K562 (cell line): ENCODE data around the gene KRTAP5-7. TPM values are rescaled to one million over a fixed set of nuclear protein-coding genes. Genes with fewer than 3 reads are reported as not detected.

ENCODE experiments used
- ATAC-seq: fragments of 200-7000 bp; cut with Tn5 transposase; 3 replicates; pipeline ENCODE4 v1.9.1; 2020; ENCODE audit warnings: moderate library complexity
- BruUV-seq: library from RNA; stranded (reverse); fragments of 400-500 nt; replicated peaks from 2 replicates; lab custom pipeline; 2021; lab: Mats Ljungman, UMichigan
- CTCF ChIA-PET: fragments of 300-600 bp; formaldehyde crosslinking; extraction: SDS; loops from one replicate; lab custom pipeline; 2021; ENCODE audit warnings: low intra/inter-chr PET ratio; lab: Yijun Ruan, JAX
- POLR2A ChIA-PET: fragments of 300-600, 350-650 bp; sonication (Branson Sonifier 250); formaldehyde crosslinking; extraction: SDS; loops from one replicate; lab custom pipeline; 2021; ENCODE audit warnings: antibody characterized with exemption, inconsistent platforms; lab: Yijun Ruan, JAX
- DNase-seq, 4 experiments: peaks; one replicate each; pipeline versions ENCODE4 v3.0.0 to v3.0.0-alpha.2; 2011 to 2018; ENCODE audit warnings: low spot score in 3 of 4, mixed read lengths in 3 of 4; ENCODE audit errors: extremely low read depth in 1 of 4
- FAIRE-seq: peaks from 2 replicates; lab custom pipeline; 2011; peaks lifted over from hg19 to GRCh38; lab: Jason Lieb, UNC
- H2AFZ ChIP-seq: 2 replicates; pipeline ENCODE4 v1.6.0; 2011; ENCODE audit warnings: low read depth, low read length, control low read depth, inconsistent platforms
- H3K27ac ChIP-seq: fragments of 200-600 bp; 3 replicates; pipeline ENCODE4 v1.8.0; 2011; ENCODE audit warnings: low read depth, mild to moderate bottlenecking, control low read depth, inconsistent platforms, low read length, moderate library complexity, mixed read lengths; ENCODE audit errors: extremely low read depth
- H3K27me3 ChIP-seq, 2 experiments: fragments of 300-600 bp in 1 of 2; 2 replicates in 1 of 2; 3 replicates in 1 of 2; pipeline versions ENCODE4 v1.6.0 to v1.8.0; 2011; ENCODE audit warnings: inconsistent platforms in 2 of 2, low read length in 2 of 2, mild to moderate bottlenecking in 1 of 2, mixed read lengths in 1 of 2, moderate library complexity in 1 of 2; ENCODE audit not compliant: control insufficient read depth in 2 of 2, insufficient read depth in 2 of 2
- H3K36me3 ChIP-seq: fragments of 300-600 bp; 3 replicates; pipeline ENCODE4 v1.8.0; 2011; ENCODE audit warnings: mild to moderate bottlenecking, low read length, inconsistent platforms; ENCODE audit not compliant: control insufficient read depth, insufficient read depth
- H3K4me1 ChIP-seq, 2 experiments: fragments of 200-600 bp in 1 of 2; replicated peaks in 1 of 2; 2 replicates in 1 of 2; 3 replicates in 1 of 2; pipeline versions ENCODE4 v1.5.1 to v1.8.0; 2011; ENCODE audit warnings: inconsistent platforms in 2 of 2, low read length in 2 of 2, mild to moderate bottlenecking in 1 of 2, mixed read lengths in 1 of 2, moderate library complexity in 1 of 2; ENCODE audit not compliant: control insufficient read depth in 2 of 2, insufficient read depth in 2 of 2
- H3K4me2 ChIP-seq: 2 replicates; pipeline ENCODE4 v1.6.1; 2011; ENCODE audit warnings: low read length, control low read depth, inconsistent platforms, mixed read lengths; ENCODE audit not compliant: insufficient read depth
- H3K4me3 ChIP-seq: fragments of 200-600 bp; sonication (generic), shearing (Covaris generic); 2 replicates; pipeline ENCODE4 v1.5.1; 2016; ENCODE audit warnings: control low read depth, inconsistent platforms
- H3K79me2 ChIP-seq: fragments of 200-600 bp; 3 replicates; pipeline ENCODE4 v1.8.0; 2011; ENCODE audit warnings: low read length, inconsistent platforms; ENCODE audit not compliant: control insufficient read depth, insufficient read depth
- H3K9ac ChIP-seq, 2 experiments: 2 replicates each; pipeline versions ENCODE4 v1.6.0 to v1.6.1; 2011; ENCODE audit warnings: low read depth in 2 of 2, low read length in 2 of 2, control low read depth in 1 of 2, inconsistent platforms in 1 of 2, mild to moderate bottlenecking in 1 of 2, mixed read lengths in 1 of 2; ENCODE audit not compliant: insufficient read depth in 1 of 2
- H3K9me1 ChIP-seq: one replicate; pipeline ENCODE4 v1.6.0; 2011; ENCODE audit warnings: inconsistent platforms, mild to moderate bottlenecking, low read length, moderate library complexity; ENCODE audit not compliant: control insufficient read depth, insufficient read depth
- H3K9me3 ChIP-seq: replicated peaks from 2 replicates; pipeline ENCODE4 v1.5.1; 2011; ENCODE audit warnings: low read depth, low read length, inconsistent platforms; ENCODE audit not compliant: control insufficient read depth, insufficient read depth
- H4K20me1 ChIP-seq: replicated peaks from 2 replicates; pipeline ENCODE4 v1.6.1; 2011; ENCODE audit warnings: low read length, inconsistent platforms, mixed read lengths; ENCODE audit not compliant: control insufficient read depth, insufficient read depth
- DMBX1 ChIP-seq: fragments of 250-450 bp; sonication (Bioruptor Pico); IDR thresholded peaks from 2 replicates; pipeline ENCODE4 v1.8.0; 2022; ENCODE audit warnings: inconsistent platforms, mild to moderate bottlenecking, moderate library complexity, borderline replicate concordance
- GABPB2 ChIP-seq: fragments of 250-450 bp; sonication (Bioruptor Pico); conservative IDR thresholded peaks from 2 replicates; pipeline ENCODE4 v1.5.1; 2021; ENCODE audit warnings: mild to moderate bottlenecking
- GTF2A2 ChIP-seq: IDR thresholded peaks from 2 replicates; pipeline ENCODE4 v1.6.1; 2016; ENCODE audit warnings: mild to moderate bottlenecking, missing genetic modification characterization, missing compliant biosample characterization
- HNRNPK ChIP-seq: fragments of 200-400 bp; formaldehyde crosslinking; IDR thresholded peaks from one replicate; pipeline ENCODE4 v1.6.1; 2018; ENCODE audit warnings: mild to moderate bottlenecking, low read depth, low read length; ENCODE audit not compliant: poor library complexity, severe bottlenecking
- LARP7 ChIP-seq: fragments of 450-650 bp; IDR thresholded peaks from 2 replicates; pipeline ENCODE4 v1.6.1; 2016
- PHB2 ChIP-seq: fragments of 450-650 bp; IDR thresholded peaks from 2 replicates; pipeline ENCODE4 v1.6.1; 2017; ENCODE audit warnings: low read depth
- SRF ChIP-seq, 2 experiments: fragments of 250-450, 450-650 bp in 1 of 2; sonication (Bioruptor Pico) in 1 of 2; sonication (generic) in 1 of 2; formaldehyde crosslinking; IDR thresholded peaks; 2 replicates each; pipeline versions ENCODE4 v1.5.0 to v1.5.1; 2020 to 2022; ENCODE audit warnings: mild to moderate bottlenecking in 1 of 2, missing genetic modification reagents in 1 of 2
- TFAM ChIP-seq: fragments of 250-450 bp; sonication (Bioruptor Pico); conservative IDR thresholded peaks from 2 replicates; pipeline ENCODE4 v1.5.0; 2021; ENCODE audit warnings: mild to moderate bottlenecking, moderate library complexity
- ZNF140 ChIP-seq: fragments of 250-450 bp; sonication (Bioruptor Pico); IDR thresholded peaks from 2 replicates; pipeline ENCODE4 v1.8.0; 2021; ENCODE audit warnings: moderate library complexity, mild to moderate bottlenecking, inconsistent platforms
- ZNF511 ChIP-seq: sonication (generic); formaldehyde crosslinking; IDR thresholded peaks from 2 replicates; pipeline ENCODE4 v1.8.0; 2022; ENCODE audit warnings: mild to moderate bottlenecking, missing genetic modification reagents
- ZNF695 ChIP-seq: fragments of 450-650 bp; formaldehyde crosslinking; IDR thresholded peaks from 2 replicates; pipeline ENCODE4 v1.4.0; 2020; ENCODE audit warnings: mild to moderate bottlenecking, moderate library complexity
- ZNF766 ChIP-seq: fragments of 200-800 bp; sonication (Bioruptor generic); conservative IDR thresholded peaks from 2 replicates; pipeline ENCODE4 v1.6.1; 2016; ENCODE audit warnings: missing genetic modification characterization, missing compliant biosample characterization
- in situ Hi-C: fragments of 300-500 bp; cut with MboI; formaldehyde crosslinking; loops from 4 replicates; pipeline ENCODE4 v1.15.0; 2018; ENCODE audit warnings: inconsistent platforms, mixed read lengths
- intact Hi-C: fragments of 100-400 bp; cut with micrococcal nuclease; formaldehyde crosslinking; loops from 2 replicates; pipeline ENCODE4 v1.14.2; 2022
- polyA plus RNA-seq, 8 experiments: library from polyadenylated mRNA; depleted of rRNA in 4 of 8; stranded (reverse) in 5 of 8; unstranded in 3 of 8; fragments of >200 nt; fragmentation: Nextera tagmentation in 2 of 8; fragmentation: Illumina TruSeq in 1 of 8; extraction: Ambion mirVana in 2 of 8; extraction: Trizol in 1 of 8; gene quantifications; 2 replicates each; pipeline versions ENCODE4 v1.2.1 to v1.2.3, GENCODE V29; 2011 to 2014; ENCODE audit warnings: inconsistent platforms in 1 of 8, missing spikeins in 1 of 8
- total RNA-seq, 7 experiments: library from RNA; depleted of rRNA in 6 of 7; stranded (reverse); fragments of >200 nt in 6 of 7; fragmentation: Illumina TruSeq in 2 of 7; extraction: Trizol in 2 of 7; gene quantifications; 2 replicates each; pipeline versions ENCODE4 v1.2.1 to v1.2.3, GENCODE V29; 2011 to 2021; ENCODE audit warnings: low replicate concordance in 1 of 7
- TF ChIP-seq, protein P1 (sequence below): fragments of 250-450 bp; sonication (Bioruptor Pico); IDR thresholded peaks from 2 replicates; pipeline ENCODE4 v1.4.0; 2020; ENCODE audit warnings: borderline replicate concordance
- TF ChIP-seq, protein P2 (sequence below): fragments of 250-450 bp; sonication (Bioruptor Pico); IDR thresholded peaks from 2 replicates; pipeline ENCODE4 v1.5.0; 2021
- TF ChIP-seq, protein P3 (sequence below): fragments of 250-450 bp; sonication (Bioruptor Pico); IDR thresholded peaks from 2 replicates; pipeline ENCODE4 v1.5.1; 2021; ENCODE audit warnings: mild to moderate bottlenecking
- TF ChIP-seq, protein P4 (sequence below): sonication (generic); formaldehyde crosslinking; IDR thresholded peaks from 2 replicates; pipeline ENCODE4 v1.8.1; 2022; ENCODE audit warnings: missing genetic modification reagents

Gene KRTAP5-7
- total and polyA plus RNA-seq, 9 of the 15 experiments (the other 6 are each of a cell fraction or from before 2014, with no cell fraction given) = not detected

- peaks cover 3 to 23% of the 10 kb centered on the region in 2 experiments; a peak in 4 of 5 replicates for H3K27me3 ChIP-seq
- DNase-seq = no peak
- TF ChIP-seq, protein P1, sequence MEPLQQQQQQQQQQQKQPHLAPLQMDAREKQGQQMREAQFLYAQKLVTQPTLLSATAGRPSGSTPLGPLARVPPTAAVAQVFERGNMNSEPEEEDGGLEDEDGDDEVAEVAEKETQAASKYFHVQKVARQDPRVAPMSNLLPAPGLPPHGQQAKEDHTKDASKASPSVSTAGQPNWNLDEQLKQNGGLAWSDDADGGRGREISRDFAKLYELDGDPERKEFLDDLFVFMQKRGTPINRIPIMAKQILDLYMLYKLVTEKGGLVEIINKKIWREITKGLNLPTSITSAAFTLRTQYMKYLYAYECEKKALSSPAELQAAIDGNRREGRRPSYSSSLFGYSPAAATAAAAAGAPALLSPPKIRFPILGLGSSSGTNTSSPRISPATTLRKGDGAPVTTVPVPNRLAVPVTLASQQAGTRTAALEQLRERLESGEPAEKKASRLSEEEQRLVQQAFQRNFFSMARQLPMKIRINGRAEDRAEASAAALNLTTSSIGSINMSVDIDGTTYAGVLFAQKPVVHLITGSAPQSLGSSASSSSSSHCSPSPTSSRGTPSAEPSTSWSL (CRISPR knock-in tag) = no peak
- no peak for TF ChIP-seq GABPB2 (CRISPR knock-in tag)
- no peak for TF ChIP-seq ZNF766
- TF ChIP-seq PHB2 = no peak
- TF ChIP-seq, protein P2, sequence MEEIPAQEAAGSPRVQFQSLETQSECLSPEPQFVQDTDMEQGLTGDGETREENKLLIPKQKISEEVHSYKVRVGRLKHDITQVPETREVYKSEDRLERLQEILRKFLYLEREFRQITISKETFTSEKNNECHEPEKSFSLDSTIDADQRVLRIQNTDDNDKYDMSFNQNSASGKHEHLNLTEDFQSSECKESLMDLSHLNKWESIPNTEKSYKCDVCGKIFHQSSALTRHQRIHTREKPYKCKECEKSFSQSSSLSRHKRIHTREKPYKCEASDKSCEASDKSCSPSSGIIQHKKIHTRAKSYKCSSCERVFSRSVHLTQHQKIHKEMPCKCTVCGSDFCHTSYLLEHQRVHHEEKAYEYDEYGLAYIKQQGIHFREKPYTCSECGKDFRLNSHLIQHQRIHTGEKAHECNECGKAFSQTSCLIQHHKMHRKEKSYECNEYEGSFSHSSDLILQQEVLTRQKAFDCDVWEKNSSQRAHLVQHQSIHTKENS (CRISPR knock-in tag) = no peak
- TF ChIP-seq, protein P3, sequence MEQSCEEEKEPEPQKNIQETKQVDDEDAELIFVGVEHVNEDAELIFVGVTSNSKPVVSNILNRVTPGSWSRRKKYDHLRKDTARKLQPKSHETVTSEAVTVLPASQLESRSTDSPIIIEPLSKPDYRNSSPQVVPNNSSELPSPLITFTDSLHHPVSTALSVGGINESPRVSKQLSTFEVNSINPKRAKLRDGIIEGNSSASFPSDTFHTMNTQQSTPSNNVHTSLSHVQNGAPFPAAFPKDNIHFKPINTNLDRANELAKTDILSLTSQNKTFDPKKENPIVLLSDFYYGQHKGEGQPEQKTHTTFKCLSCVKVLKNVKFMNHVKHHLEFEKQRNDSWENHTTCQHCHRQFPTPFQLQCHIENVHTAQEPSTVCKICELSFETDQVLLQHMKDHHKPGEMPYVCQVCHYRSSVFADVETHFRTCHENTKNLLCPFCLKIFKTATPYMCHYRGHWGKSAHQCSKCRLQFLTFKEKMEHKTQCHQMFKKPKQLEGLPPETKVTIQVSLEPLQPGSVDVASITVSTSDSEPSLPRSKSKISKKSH (CRISPR knock-in tag) = no peak
- no peak for TF ChIP-seq DMBX1
- no peak for TF ChIP-seq ZNF695 (CRISPR knock-in tag)
- no peak for TF ChIP-seq HNRNPK
- TF ChIP-seq GTF2A2 (tag) = no peak
- TF ChIP-seq ZNF140 = no peak
- TF ChIP-seq SRF (CRISPR knock-in tag; IDR thresholded peaks at IDR 0.05) = no peak
- no peak for TF ChIP-seq LARP7
- TF ChIP-seq TFAM (CRISPR knock-in tag) = no peak
- TF ChIP-seq, protein P4, sequence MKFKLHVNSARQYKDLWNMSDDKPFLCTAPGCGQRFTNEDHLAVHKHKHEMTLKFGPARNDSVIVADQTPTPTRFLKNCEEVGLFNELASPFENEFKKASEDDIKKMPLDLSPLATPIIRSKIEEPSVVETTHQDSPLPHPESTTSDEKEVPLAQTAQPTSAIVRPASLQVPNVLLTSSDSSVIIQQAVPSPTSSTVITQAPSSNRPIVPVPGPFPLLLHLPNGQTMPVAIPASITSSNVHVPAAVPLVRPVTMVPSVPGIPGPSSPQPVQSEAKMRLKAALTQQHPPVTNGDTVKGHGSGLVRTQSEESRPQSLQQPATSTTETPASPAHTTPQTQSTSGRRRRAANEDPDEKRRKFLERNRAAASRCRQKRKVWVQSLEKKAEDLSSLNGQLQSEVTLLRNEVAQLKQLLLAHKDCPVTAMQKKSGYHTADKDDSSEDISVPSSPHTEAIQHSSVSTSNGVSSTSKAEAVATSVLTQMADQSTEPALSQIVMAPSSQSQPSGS (CRISPR knock-in tag) = no peak
- no peak for TF ChIP-seq ZNF511 (CRISPR knock-in tag)
Observed at GRCh38 chr11:71557257-71557656, 30.2 kb downstream of the KRTAP5-7 start.

More at GRCh38 chr11:71557257-71557656, 30.2 kb downstream of the KRTAP5-7 start:
- H3K4me3 ChIP-seq = no peak overlapping the region
- H3K9me3 ChIP-seq = no peaks in the 10 kb centered on the region
- H3K4me2 ChIP-seq = no peak overlapping the region
- no peak overlapping the region for H3K9ac ChIP-seq
- ChIA-PET POLR2A (no interaction called here), CTCF (no interaction called here)
- no peak overlapping the region for H2AFZ ChIP-seq
- H3K79me2 ChIP-seq = no peaks in the 10 kb centered on the region
- no TSS peak for BruUV-seq
- H3K9me1 ChIP-seq = no peaks in the 10 kb centered on the region
- intact Hi-C loops (no loop called here), in situ Hi-C loops (no loop called here)
- peaks cover 0 to 3% of the 10 kb centered on the region in 2 experiments; a peak in 1 of 5 replicates for H3K4me1 ChIP-seq
- no peaks in the 10 kb centered on the region for H4K20me1 ChIP-seq
- no peak overlapping the region for H3K27ac ChIP-seq
- ATAC-seq (no peak), FAIRE-seq (no peak)
- no peaks in the 10 kb centered on the region for H3K36me3 ChIP-seq
